GM19455 (cell line): Measurements from ENCODE around the gene DOCK2.
"Not testable (repeated sequence)": the region's sequence is repeated elsewhere in the genome, so short reads cannot be mapped to it uniquely, and the experiment has no call there.

Source experiments
- ATAC-seq: cut with Tn5 transposase; IDR thresholded peaks from one replicate; pipeline ENCODE4 v1.9.1; 2021; ENCODE audit not compliant: unreplicated experiment

DOCK2 gene

DNA sequence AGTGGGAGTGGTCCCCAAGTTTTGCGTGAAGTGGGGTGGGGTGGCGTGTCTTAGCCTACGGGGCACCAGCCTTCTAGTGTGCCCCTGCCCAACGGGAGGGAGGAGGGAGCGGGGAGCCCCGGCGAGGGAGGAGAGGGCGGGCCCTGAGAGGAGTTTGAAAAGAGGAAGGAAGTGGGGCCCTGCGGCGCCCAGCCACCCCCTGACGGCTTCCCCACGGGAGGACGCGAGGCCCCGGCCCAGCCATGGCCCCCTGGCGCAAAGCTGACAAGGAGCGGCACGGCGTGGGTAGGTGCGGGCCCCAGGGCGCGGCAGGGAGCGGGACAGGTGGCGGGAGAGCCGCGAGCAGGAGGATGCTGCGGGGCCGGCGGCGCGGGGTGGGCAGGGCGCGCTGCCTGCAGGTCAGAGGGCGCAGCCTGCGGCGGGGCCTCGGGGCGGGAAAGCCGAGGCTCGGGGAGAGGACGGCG is at the start of gene DOCK2:
TSS of gene DOCK2 (plus strand) at position 191 of the 464 bp plus-strand sequence. CDS start at position 243, 52 bp downstream.
- ATAC-seq, result peak; percentile 93

DNA sequence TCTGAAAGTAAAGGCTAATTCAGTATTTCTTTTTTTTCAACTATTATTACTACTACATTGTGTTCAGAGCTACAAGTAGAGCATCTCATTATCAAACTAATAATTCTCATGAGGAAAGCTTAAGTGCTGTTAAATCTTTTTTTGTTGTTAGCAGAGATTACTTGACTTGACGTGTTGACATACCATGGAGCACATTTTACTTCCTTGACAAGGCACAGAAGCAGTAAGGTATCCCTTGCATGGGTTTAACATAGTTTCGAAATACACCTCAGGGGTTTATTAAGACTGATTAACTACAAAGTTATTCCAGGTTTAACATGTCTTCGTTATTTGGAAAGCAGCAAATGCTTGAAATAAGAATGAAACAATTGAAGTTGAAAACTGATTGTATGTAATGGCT is 46.5 kb upstream of the DOCK2 start:
- no peak for ATAC-seq

DNA sequence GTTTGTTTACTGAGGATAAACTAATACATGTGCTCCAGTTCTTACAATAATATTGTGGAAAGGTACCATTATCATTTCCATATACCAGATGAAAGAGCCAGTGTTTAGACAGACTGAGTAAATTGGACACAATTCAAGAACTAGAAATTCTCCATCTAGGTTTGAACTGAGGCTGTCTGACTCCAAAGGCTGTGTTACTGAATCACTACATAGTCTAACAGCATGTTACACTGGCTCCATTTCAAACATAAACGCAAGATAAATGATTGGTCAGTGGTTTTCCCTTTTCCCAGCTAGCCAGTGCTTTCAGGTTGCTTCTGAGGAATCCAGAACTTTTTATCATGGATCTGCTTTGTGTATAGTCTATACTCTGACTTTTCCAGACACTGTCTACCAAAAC is 45.4 kb upstream of the DOCK2 start:
- ATAC-seq, result no peak

DNA sequence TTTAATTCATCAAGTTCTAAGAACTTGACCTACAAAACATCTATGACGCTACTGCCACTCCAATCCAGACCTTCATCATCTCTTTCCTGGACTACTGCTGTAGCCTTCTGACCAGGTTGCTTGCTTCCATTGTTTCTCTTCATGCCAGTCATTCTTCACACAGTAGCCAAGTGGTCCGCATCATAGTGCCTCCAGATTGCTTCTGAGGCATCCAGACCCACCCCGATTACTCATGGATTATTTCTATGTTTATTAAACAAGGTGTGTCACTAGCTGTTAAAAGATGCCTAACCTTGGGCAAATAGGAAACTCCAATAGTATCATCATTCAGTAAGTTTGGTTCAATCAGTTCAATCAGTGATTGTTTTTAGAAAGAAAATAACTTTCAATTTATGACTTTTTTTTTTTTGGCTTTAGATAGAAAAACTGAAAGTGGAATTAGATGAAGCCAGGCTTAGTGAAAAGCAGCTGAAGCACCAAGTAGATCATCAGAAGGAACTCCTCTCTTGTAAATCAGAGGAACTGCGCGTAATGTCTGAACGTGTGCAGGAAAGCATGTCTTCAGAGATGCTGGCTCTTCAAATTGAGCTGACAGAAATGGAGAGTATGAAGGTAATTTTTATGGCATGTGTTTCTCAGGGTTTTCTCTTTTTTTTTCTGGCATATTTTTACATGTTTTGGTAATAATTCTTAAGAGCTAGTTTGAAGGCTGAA is 44.0 kb upstream of the DOCK2 start:
- ATAC-seq, result no peak

DNA sequence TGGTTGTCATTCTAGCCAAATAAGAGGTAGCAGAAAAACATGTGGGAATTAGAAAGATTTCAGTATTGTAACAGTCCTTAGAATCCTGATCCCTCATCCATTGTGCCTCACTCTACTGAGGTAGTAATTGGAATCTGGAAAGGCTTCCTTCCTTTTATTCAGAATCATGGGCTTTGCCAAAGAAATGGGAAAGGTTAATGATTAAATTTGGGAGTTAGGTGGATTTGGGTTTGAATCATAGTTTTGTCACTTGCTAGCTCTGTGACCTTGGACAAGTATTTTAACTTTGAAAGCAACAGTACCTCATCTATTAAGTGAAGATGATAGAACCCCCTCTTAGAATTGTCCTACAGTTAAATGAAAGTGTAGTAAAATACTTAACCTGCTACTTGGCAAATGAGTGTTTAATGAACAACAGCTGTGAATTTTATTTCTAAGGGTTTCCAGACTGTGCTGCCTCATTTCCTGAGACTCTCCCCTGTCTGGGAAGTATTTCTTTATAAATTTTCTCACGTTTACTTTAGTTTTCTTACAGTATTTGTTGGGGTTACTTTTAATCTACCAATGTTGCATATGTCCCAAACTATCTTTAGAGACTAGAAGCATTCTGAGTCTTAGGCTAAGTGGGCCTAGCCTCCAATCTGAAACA is 41.8 kb upstream of the DOCK2 start:
- ATAC-seq, result no peak

DNA sequence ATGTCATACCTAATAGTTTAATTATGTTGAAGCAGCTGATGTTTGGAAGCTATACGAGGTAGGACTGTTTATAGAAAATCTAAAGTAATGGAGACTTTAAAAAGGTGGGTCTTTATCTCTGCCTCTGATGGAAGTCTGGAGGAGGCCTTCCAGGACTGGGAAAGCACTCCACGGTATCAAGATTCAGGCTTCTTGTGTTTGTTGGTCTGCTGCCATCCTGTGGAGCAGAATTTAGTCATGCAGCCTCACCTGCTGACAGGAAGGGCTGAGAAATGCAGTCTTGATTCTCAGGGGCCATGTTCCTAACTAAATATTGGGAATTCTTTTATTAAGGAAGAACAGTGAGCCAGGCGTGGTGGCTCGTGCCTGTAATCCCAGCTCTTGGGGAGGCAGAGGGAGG is 37.6 kb upstream of the DOCK2 start:
- ATAC-seq, result no peak

DNA sequence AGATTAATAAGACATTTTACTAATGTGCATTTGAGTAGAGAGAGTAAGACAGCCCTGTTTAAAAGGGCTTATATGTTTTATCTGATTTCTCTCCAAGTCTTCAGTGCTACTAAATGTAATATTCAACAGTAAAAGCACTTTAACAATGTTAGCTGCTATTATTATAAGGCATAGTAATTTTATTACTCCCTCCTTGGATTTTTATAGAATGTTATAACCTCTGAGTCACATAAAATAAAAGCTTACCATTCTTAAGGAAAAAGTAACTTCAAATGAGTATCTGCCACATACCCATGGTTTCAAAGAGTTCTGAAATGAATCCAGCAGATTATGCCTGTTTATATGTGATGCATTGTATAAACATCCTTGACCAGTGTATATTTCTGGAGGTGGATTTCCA is 34.5 kb upstream of the DOCK2 start:
- ATAC-seq, result no peak

DNA sequence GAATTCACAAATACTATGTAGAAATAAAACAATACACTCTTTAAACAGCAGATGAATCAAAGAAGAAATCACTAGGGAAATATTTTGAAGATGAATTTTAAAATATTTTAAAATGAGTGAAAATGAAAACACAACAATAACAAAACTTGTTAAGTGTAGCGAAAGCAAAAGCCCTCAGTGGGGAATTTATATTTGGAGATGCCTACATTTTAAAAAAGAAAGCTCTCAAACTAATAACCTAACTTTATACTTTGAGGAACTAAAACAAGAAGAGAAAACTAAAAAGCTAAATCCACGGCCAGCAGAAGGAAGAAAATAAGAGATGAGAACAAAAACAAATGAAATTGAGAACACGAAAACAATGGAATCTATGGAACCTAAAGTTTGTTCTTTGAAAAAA is 30.8 kb upstream of the DOCK2 start:
- no peak for ATAC-seq

DNA sequence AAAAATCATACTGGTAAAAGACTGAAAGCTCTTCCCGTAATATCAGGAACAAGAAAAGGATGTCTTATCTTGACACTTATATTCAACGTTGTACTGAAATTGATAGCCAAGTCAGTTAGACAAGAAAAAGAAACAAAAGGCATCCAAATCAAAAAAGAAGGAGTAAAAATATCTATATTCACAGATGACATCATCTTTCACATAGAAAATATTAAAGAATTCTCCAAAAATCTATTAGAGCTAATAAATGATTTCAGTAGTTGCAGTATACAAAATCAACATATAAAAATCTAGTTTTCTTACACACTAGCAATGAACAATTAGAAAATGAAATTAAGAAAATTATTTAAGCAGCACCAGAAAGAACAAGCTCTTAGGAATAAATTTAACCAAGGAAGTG is 29.2 kb upstream of the DOCK2 start:
- ATAC-seq, result no peak

DNA sequence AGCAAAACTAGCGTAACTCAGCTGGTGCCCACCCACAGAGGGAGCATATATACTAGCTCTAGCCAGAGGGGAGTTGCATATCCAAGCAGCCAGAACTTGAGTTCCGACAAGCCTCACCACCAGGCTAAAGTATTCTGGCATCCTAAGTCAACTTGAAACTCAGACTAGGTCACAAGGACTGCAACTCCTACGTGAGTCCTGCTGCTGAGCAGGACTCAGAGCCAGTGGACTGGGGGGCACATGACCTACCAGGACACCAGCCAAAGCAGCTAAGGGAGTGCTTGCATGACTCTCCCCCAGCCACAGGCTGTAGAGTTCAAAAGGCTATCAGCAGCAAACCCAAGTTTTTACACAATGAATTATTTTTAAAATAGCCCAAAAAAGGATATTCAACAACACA is 27.4 kb upstream of the DOCK2 start:
- ATAC-seq, result no peak

DNA sequence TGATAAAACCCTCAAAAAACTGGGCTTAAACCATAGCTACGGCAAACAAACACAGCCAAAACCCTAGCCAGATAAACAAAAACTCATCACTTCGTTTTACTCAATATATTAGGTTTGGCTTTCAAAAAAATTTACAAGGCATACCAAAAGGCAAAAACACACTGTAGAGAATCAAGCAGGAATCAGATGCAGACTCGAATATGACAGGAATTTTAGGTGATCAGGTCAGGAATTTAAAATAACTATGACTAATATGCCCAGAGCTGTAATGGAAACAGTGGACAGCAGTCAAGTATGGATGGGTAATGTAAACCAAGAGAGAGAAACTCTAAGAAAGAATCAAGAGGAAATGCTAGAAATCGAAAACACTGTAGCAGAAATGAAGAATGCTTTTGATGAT is 26.5 kb upstream of the DOCK2 start:
- no peak for ATAC-seq

DNA sequence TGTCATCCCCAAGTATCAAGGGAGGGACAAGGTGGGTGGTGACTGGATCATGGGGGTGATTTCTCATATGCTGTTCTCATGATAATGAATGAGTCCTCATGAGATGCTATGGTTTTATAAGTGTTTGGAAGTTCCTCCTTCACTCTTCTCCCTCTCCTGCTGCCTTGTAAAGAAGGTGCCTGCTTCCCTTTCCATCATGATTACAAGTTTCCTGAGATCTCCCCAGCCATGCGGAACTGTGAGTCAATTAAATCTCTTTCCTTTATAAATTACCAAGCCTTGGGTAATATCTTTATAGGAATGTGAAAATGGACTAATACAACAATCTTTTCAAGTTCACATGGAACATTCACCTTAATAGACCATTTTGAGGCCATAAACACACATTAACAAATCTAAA is 21.5 kb upstream of the DOCK2 start:
- no peak for ATAC-seq

DNA sequence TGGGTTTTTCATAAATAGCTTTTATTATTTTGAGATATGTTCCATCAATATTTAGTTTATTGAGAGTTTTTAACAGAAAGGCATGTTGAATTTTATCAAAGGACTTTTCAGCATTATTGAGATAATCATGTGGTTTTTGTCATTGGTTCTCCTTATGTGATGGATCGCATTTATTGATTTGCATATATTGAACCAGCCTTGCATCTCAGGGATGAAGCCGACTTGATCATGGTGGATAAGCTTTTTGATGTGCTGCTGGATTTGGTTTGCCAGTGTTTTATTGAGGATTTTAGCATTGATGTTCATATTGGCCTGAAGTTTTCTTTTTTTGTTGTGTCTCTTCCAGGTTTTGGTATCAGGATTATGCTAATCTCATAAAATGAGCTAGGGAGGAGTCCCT is 12.8 kb upstream of the DOCK2 start:
- not testable (repeated sequence) for ATAC-seq

DNA sequence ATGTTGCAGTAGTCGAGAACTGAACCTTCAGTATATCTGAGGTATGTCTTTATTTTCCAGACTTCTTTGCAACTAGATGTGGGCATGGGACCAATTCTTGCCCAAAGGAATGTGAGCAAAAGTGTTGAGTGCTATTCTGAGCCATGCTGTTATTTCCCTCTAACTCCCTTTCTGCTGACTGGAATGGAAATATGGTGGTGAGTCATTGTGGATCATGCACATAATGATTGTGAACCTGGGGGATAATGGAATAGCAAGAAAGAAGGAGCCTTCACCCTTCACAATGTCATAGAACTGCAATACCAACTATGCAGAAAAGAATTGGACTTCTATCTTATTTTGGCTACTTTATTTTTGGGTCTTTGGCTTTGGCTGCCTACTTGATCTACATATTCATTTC is 10.3 kb upstream of the DOCK2 start:
- no peak for ATAC-seq

DNA sequence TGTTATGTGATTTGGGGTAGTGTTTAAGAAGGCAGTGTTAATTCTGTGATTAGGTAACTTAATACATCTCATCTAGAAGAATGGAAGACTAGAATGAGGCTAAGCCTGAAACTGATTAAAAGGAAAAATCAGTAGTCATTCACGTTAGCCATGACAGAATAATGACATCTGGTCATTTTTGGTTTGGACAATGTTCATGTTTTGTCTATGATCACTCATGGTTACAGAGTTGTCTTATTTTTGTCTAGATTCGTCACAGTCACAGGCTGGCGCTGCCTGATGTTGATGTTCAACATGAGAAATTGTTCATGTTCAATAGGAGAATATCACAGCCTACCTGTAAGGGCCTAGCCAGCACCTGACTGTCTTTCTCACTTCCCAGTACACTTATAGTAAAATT is 9.5 kb upstream of the DOCK2 start:
- ATAC-seq, result no peak

DNA sequence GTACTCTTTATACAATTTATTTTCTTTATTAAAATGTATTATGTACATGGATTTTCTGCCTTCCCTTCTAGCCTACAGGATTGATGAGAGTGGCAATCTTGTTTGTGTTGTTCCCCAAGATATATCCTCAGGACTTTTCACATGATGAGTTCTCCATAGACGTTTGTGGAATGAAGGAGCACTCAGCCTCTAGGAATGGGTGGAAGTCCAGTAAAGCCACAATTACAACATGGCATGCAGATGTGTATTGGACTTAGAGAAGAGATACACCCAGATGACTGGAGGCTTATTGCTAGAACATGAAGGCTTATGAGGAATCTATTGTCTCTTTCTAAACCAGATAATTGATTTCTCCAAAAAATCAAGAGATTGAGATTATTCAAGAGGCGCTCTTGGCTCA is 8.2 kb upstream of the DOCK2 start:
- no peak for ATAC-seq

DNA sequence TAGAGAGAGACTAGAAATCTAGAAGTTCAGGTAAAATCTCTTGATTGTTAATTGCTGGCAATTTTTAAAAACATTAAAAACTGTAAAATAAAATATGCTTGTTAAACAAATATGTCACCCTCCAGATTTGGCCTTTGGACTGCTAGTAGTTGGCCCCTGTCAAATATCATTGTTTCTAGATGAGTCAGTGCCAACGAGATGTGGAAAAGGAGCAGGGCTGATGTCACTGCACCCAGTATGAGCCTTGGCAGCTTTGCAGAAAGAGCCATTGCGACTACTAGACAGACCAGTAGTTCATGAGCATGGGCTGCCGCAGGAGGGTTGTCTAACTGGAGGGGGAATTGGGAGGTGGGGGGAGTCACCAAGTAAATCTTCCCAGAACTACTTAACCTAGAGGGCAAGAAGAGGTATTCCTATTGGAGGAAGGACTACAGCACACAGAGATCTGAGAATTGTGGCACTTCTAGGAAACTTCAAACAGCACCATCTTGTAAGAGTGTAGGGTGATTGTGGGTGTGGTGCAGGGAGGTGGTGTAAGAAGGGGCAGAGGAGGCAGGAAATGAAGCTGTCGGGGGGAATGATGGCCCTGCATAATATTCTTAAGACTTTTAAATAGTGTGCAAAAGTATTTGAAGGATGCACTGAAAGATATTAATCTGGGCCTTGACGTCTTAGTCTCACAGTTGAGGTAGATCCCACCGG is 7.1 kb upstream of the DOCK2 start:
- ATAC-seq, result no peak

DNA sequence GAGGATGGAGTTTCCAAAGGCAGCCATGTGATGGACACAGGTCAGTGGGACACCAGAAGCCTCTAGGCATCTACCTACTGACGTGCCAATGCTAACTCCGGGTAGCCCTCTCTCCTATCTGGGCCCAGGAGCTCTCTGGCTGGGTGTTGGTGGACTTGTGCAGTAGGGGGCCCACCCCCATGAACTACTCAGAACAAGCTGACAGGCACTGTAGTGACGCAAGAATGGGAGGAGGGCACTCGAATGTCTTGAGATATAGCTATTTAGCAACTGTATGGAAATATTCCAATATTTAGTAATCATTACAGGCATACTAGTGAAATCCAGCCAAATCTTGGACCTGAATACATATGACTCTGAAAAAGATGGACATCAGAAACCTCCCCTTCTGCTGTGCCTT is 5.7 kb upstream of the DOCK2 start:
- ATAC-seq, result no peak

DNA sequence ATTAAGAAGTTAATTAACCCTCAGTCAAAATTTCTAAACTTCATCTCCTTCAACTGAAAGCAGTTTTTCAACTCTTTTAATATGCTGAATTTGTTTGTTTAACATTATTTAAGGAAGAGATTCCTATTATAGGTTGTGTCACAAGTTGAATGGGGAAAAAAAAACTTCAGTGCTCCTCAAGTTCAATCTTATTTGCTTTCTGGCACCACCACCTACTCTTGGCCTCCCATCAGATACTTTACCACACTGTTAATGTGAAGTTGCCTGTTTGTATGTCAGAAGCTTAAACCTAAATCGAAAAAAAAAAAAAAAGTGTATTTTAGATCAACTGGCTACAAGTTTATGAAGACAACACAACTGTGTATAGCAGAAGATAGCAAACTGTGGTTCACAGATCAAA is 4.1 kb upstream of the DOCK2 start:
- ATAC-seq, result no peak

DNA sequence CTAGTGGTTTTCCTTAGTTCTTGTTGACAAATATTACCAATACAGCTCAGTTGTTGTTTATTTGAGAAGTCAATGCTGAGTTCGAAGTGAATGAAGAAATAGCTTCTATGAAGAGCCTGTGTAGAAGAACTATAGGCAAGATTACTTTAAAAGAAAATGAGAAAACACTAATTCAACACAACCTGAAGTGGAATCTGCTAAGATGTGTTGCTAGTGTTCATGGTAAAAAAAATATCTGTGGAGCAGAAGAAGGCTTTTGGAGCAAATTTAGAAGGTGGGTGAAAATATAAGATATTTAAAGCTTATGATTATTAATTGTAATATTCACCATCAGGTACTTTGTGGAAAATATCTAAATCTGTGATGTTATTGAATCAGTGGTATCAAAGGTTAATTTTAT is 2.5 kb upstream of the DOCK2 start:
- ATAC-seq, result no peak

DNA sequence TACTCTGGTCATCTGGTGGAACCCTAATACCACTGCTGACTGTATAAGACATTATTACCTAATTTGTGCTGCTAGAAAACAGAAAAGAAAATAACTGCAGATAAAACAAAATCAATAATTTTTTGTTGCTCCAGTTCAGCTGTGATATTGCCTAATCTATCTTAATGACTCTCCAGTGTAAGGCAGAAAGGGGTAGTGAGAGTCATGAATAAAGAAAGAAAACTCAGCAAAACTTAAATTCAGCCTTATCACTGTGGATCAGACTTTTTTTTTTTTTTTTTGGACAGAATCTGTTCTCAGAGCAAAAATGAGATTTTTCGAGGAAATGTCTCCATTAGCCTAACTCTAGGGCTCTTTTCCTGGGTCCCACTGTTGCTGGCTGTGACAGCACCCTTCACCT is 1.1 kb upstream of the DOCK2 start:
- ATAC-seq, result no peak

DNA sequence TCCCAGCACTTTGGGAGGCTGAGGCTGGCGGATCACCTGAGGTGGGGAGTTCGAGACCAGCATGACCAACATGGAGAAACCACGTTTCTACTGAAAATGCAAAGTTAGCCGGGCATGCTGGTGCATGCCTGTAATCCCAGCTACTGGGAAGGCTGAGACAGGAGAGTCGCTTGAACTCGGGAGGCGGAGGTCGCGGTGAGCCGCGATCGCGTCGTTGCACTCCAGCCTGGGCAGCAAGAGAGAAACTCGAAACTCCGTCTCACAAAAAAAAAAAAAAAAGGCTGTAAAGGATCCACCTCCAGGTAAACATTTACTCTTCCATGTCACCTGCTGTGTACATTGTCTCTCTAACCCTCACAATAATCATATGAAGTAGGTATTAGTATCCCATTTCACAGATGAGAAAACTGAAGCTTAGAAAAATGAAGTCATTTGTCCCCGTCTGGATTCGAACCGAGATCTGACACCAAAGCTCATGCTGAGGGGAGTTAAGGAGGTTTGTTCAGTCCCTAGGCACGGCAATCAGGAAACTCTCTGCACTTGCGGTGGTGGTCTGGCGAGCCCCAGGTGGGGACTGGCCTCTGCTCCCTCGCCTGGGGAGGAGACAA is 494 bp upstream of the DOCK2 start:
- ATAC-seq, result no peak
